GM12878 (cell line): ENCODE results near the gene RFX7. TPM values are rescaled to one million over a fixed set of nuclear protein-coding genes. Genes with fewer than 3 reads are reported as not detected.

Source experiments
- ATAC-seq: fragments of 200-7000 bp; cut with Tn5 transposase; 3 replicates; pipeline ENCODE4 v1.9.1; 2020; ENCODE audit warnings: mild to moderate bottlenecking, moderate library complexity
- BruUV-seq: library from RNA; stranded (reverse); fragments of 400-500 nt; replicated peaks from 2 replicates; lab custom pipeline; 2021; lab: Mats Ljungman, UMichigan
- CTCF ChIA-PET: fragments of 300-600 bp; sonication (Branson Sonifier 250); formaldehyde crosslinking; extraction: SDS; loops from one replicate; lab custom pipeline; 2021; ENCODE audit warnings: inconsistent platforms; lab: Yijun Ruan, JAX
- POLR2A ChIA-PET: fragments of 350-600 bp; formaldehyde crosslinking; extraction: SDS; loops from one replicate; lab custom pipeline; 2021; ENCODE audit warnings: inconsistent platforms; lab: Charles Lee
- RAD21 ChIA-PET: fragments of 300-600 bp; sonication (Branson Sonifier 250); formaldehyde crosslinking; loops from one replicate; lab custom pipeline; 2023; ENCODE audit warnings: antibody characterized with exemption; ENCODE audit not compliant: unreplicated experiment; lab: Charles Lee
- SMC1A ChIA-PET: fragments of 300-600 bp; sonication (Branson Sonifier 250); formaldehyde crosslinking; loops from one replicate; lab custom pipeline; 2023; ENCODE audit not compliant: unreplicated experiment, uncharacterized antibody; lab: Charles Lee
- DNase-seq: peaks from one replicate; pipeline ENCODE4 v3.0.0-alpha.2; 2011; ENCODE audit warnings: low read depth, low spot score
- FAIRE-seq: peaks from 3 replicates; lab custom pipeline; 2011; peaks lifted over from hg19 to GRCh38; lab: Jason Lieb, UNC
- H2AFZ ChIP-seq: 2 replicates; pipeline ENCODE4 v1.6.0; 2011; ENCODE audit warnings: low read depth, low read length, control low read depth; ENCODE audit not compliant: control insufficient read depth
- H3K27ac ChIP-seq: 2 replicates; pipeline ENCODE4 v1.5.1; 2011; ENCODE audit warnings: control low read depth; ENCODE audit not compliant: control insufficient read depth, insufficient read depth
- H3K27me3 ChIP-seq, 2 experiments: replicated peaks in 1 of 2; 2 replicates each; pipeline versions ENCODE4 v1.6.0 to v1.6.1; 2011; ENCODE audit warnings: low read length in 1 of 2; ENCODE audit not compliant: control insufficient read depth in 2 of 2, insufficient read depth in 2 of 2
- H3K36me3 ChIP-seq, 2 experiments: 2 replicates each; pipeline ENCODE4 v1.5.1; 2011; ENCODE audit warnings: low read length in 1 of 2; ENCODE audit not compliant: control insufficient read depth in 2 of 2, insufficient read depth in 2 of 2
- H3K4me1 ChIP-seq: 2 replicates; pipeline ENCODE4 v1.6.1; 2011; ENCODE audit warnings: mild to moderate bottlenecking, low read length, moderate library complexity, mixed read lengths; ENCODE audit not compliant: control insufficient read depth, insufficient read depth
- H3K4me2 ChIP-seq: 2 replicates; pipeline ENCODE4 v1.6.0; 2011; ENCODE audit warnings: control low read depth; ENCODE audit not compliant: control insufficient read depth, insufficient read depth
- H3K4me3 ChIP-seq: fragments of 200-600 bp; sonication (generic); 2 replicates; pipeline ENCODE4 v1.5.1; 2016
- H3K79me2 ChIP-seq: 2 replicates; pipeline ENCODE4 v1.6.0; 2011; ENCODE audit warnings: low read length; ENCODE audit not compliant: control insufficient read depth, insufficient read depth
- H3K9ac ChIP-seq: 2 replicates; pipeline ENCODE4 v1.8.0; 2011; ENCODE audit warnings: low read length, control low read depth, mixed read lengths; ENCODE audit not compliant: control insufficient read depth, insufficient read depth
- H3K9me3 ChIP-seq: replicated peaks from 3 replicates; pipeline ENCODE4 v1.5.1; 2011; ENCODE audit warnings: mild to moderate bottlenecking, low read length; ENCODE audit not compliant: control insufficient read depth, insufficient read depth
- H4K20me1 ChIP-seq: 2 replicates; pipeline ENCODE4 v1.6.0; 2011; ENCODE audit not compliant: control insufficient read depth, insufficient read depth
- CUX1 ChIP-seq: IDR thresholded peaks from 2 replicates; pipeline ENCODE4 v1.6.1; 2012; ENCODE audit warnings: improper control_type of control experiment, low read depth, low read length; ENCODE audit not compliant: insufficient replicate concordance
- HCFC1 ChIP-seq: fragments of 150-350 bp; IDR thresholded peaks from 2 replicates; pipeline ENCODE4 v1.6.1; 2014; ENCODE audit warnings: low read length
- USF2 ChIP-seq: IDR thresholded peaks from 2 replicates; pipeline ENCODE4 v1.6.1; 2011; ENCODE audit warnings: low read depth, low read length, improper control_type of control experiment, borderline replicate concordance
- WGBS: methylation state at CpG from one replicate; pipeline ENCODE4 v1.1.6; 2016; ENCODE audit warnings: low lambda C conversion rate; ENCODE audit not compliant: insufficient replicate concordance, insufficient coverage; ENCODE audit errors: missing lambda C conversion rate; 5-methylcytosine and 5-hydroxymethylcytosine counted together
- in situ Hi-C: fragments of 300-500 bp; cut with MboI; formaldehyde crosslinking; loops from 9 replicates; pipeline ENCODE4 v1.14.3; 2018; ENCODE audit warnings: mixed read lengths
- intact Hi-C: fragments of 100-400 bp; cut with micrococcal nuclease; formaldehyde crosslinking; loops from one replicate; pipeline ENCODE4 v1.14.2; 2022; ENCODE audit not compliant: unreplicated experiment
- polyA plus RNA-seq, 11 experiments: library from polyadenylated mRNA; depleted of rRNA in 4 of 11; unstranded in 6 of 11; stranded (reverse) in 5 of 11; fragments of >200 nt; fragmentation: Nextera tagmentation in 4 of 11; fragmentation: Illumina TruSeq in 1 of 11; extraction: Ambion mirVana in 4 of 11; extraction: Trizol in 1 of 11; gene quantifications; 1 replicate in 1 of 11; 2 replicates in 10 of 11; pipeline versions ENCODE4 v1.2.1 to v1.2.3, GENCODE V29; 2011 to 2016; ENCODE audit warnings: inconsistent platforms in 2 of 11, missing spikeins in 2 of 11, low read depth in 1 of 11
- total RNA-seq, 4 experiments: library from RNA; depleted of rRNA in 3 of 4; stranded (reverse); fragments of >200 nt in 3 of 4; fragmentation: Illumina TruSeq in 1 of 4; extraction: Trizol in 1 of 4; gene quantifications; 2 replicates each; pipeline versions ENCODE4 v1.2.1 to v1.2.3, GENCODE V29; 2013 to 2021

Gene RFX7
- total and polyA plus RNA-seq, 10 of the 15 experiments (the other 5 are each of a cell fraction or from before 2014, with no cell fraction given): 3.2 to 31.4 (median 10.7) TPM

GRCh38 chr15:56187665-56188064, 56.0 kb downstream of the RFX7 start:
- in situ Hi-C loops: no loop called here
- FAIRE-seq (no peak), ATAC-seq (no peak)

More at GRCh38 chr15:56187665-56188064, 56.0 kb downstream of the RFX7 start:
- ChIA-PET CTCF (interaction anchor here (1.2 to 1.3 kb wide), 2 partner anchors 10 to 65 kb away, joined by 3 read pairs; no protein-coding TSS in a partner anchor), SMC1A (interaction anchor here (0.6 to 1.8 kb wide), 4 partner anchors 9 to 21 kb away, joined by 3 to 6 read pairs (median 3); no protein-coding TSS in a partner anchor), RAD21 (interaction anchor here (1.5 kb wide), 1 partner anchor 9 kb away, joined by 5 read pairs; no protein-coding TSS in a partner anchor), POLR2A (interaction anchor here (0.7 to 0.9 kb wide), 2 partner anchors 9 to 31 kb away, joined by 3 read pairs; no protein-coding TSS in a partner anchor)
- no peak overlapping the region for H3K4me3 ChIP-seq
- no peak overlapping the region for H3K4me2 ChIP-seq
- 100% methylated on average over 1 of the region's 1 CpG for WGBS
- H3K27me3 ChIP-seq: no peaks in the 10 kb centered on the region
- peaks cover 12% of the 10 kb centered on the region for H3K4me1 ChIP-seq
- H3K9me3 ChIP-seq: no peaks in the 10 kb centered on the region; the same call in 2 of the 3 replicates
- TF ChIP-seq USF2 (no peak), CUX1 (no peak), HCFC1 (no peak)
- peaks cover 43% of the 10 kb centered on the region for H3K79me2 ChIP-seq
- no peaks in the 10 kb centered on the region for H3K36me3 ChIP-seq
- H3K9ac ChIP-seq: no peak overlapping the region
- no peak overlapping the region for H3K27ac ChIP-seq
- H4K20me1 ChIP-seq: no peaks in the 10 kb centered on the region
- H2AFZ ChIP-seq: no peak overlapping the region
- no peak for DNase-seq
- intact Hi-C loops: loop anchor here (5.0 kb wide), 1 partner anchor 55 kb away; the partner anchor contains the start of gene RFX7
- BruUV-seq: no TSS peak
